ENCODE results near the gene RCAN1. TPM values are rescaled to one million over a fixed set of nuclear protein-coding genes. Genes with fewer than 3 reads are reported as not detected.

RCAN1 gene
- total and polyA plus RNA-seq, 2 of the 8 experiments (the other 6 are each of a cell fraction or from before 2014, with no cell fraction given), result 1.7 to 6.4 TPM

GRCh38 chr21:34604556-34604955 is 10.4 kb downstream of the RCAN1 start (continued):
- no peak for TF ChIP-seq CEBPB (IDR thresholded peaks at IDR 0.05; ENCODE audit: low read depth, low read length)
- TF ChIP-seq NANOG (IDR thresholded peaks at IDR 0.05; ENCODE audit: insufficient read depth, low read depth, low read length, poor library complexity, severe bottlenecking), result no peak
- no peak for TF ChIP-seq RBBP5 (IDR thresholded peaks at IDR 0.05; ENCODE audit: borderline replicate concordance, low read depth, low read length)
- no peak for TF ChIP-seq FOSL1 (IDR thresholded peaks at IDR 0.05; ENCODE audit: insufficient read depth, low read depth, low read length)
